Mesenteric fat pad (tissue), 1 donor: ENCODE measurements around the gene INSC. TPM values are rescaled to one million over a fixed set of nuclear protein-coding genes. Genes with fewer than 3 reads are reported as not detected.

ENCODE experiments used
- DNase-seq: peaks from one replicate; pipeline ENCODE4 v3.0.0-alpha.2; 2020; ENCODE audit warnings: low spot score
- total RNA-seq: library from RNA; stranded (reverse); fragmentation: NEBNext Ultra II Directional; extraction: Animal tissue kit (Norgen Biotek cat#: 25700); gene quantifications from one replicate; pipeline ENCODE4 v1.2.1, GENCODE V29; 2021
- donor health status: DM: yes; HTN: yes; CAD: no.

INSC gene
- total RNA-seq, 1 donor from 2014 or later, result not detected

DNA sequence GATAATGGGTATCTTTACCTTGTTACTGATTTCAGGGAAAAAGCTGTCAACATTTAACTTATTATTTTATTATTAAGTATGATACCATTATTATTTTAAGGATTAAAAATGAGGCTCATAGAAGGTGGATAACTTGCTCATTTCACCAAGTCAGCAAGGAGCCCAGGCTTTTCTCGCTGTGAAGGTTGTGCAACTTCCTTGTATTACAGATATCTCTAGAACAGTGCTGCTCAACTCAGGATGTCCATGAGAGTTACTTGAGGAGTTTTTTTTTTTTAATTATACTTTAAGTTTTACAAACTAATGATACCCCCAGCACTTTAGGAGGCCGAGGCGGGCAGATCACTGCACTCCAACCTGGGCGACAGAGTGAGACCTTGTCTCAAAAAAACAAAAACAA lies 98.2 kb downstream of the INSC start:
- DNase-seq, result no peak

DNA sequence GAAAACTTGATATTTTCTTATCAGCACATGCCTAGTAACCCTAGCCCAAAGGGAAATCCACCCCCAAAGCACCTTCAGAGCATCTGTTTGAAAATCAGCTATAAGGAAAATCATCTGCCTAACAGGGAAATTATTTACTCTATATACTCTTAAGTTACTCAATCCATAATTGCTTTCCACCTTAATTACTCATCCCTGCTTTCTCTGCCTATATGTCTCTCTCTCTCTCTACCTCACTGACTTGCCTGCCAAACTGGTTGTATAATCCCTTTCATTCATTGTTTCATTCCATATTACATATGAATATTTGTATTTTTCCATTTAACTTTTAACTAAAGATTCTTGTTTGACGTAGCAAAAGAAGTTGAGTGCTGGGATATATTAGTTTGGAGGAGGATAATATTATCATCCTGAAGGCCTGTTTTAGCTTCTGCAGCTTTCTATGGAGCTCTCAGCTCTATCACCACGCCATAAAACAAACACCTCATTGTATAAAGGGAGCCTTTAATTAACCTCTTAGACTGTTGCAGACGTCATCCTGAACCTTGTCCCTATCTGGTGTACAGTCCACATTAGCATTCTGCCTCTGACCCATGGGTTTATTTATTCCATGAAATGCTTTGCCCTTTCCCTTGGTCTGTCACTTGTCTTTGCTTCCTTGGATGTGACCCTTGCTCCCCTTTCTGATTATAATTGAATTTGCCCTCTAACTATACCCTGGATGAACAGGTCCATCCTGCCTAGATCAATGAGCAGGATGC lies 98.9 kb downstream of the INSC start:
- DNase-seq, result no peak

- DNase-seq, result no peak
These were observed 100.3 kb downstream of the INSC start for GRCh38 chr11:15215005-15215404.

GRCh38 chr11:15216678-15217077 lies 102.0 kb downstream of the INSC start:
- no peak for DNase-seq

- DNase-seq, result no peak
These were observed 102.7 kb downstream of the INSC start for GRCh38 chr11:15217416-15217815.

GRCh38 chr11:15222777-15223176 lies 108.1 kb downstream of the INSC start:
- DNase-seq, result no peak

DNA sequence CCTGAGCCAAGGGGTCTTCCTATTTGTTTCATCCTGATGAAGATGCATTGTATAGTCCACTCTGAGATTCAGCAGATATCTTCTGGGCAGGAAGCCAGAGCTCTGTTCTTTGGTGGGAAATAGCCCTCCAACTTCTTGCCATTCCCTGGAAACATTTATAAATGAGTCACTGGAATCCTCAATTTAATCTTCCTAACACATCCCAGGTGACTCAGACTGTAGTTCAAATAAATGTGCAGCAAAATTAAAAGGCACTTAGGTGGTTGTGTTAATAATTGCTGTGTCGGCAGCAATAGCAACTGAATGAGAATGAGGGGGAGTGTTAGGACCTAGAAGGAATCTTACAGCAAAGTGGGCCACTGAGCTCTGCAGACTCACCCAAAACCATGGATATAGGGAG lies 108.6 kb downstream of the INSC start:
- DNase-seq, result no peak

DNA sequence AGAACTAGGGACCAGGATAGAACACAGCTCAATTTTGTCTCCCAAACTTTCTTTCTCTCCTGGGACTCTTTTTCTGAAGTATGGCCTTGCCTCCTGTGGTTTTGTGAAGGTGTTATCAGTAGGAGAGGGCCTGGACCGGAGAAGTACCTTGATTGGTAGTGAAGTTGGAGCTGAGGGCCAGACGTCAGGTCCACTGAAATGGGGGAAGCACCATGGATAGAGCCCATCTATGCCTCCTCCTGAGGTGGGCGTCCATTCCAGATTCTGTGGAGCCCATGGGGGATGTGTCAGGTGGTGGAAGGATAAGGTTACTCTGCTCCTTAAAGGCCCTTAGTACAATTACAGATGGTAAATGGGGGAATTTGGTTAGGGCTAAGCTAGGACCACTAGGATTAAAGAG lies 109.7 kb downstream of the INSC start:
- no peak for DNase-seq

DNA sequence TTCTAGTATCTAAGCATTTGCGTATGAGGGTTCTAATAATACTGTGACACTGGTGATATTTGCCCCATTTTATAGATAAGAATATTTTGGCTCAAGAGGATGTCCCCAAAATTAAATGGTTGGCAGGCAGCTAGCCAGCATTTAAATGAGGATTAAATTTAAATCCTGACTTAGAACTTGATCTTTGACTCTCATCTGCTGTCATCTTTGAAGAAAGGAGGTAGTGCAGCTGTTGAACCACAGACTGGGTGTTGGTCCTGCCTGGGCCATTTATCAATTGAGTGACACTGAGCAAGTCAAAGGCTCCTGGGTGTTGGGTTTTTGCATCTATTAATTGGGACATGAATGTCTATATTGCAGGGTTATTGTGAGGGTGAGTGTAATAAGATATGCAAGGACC lies 112.3 kb downstream of the INSC start:
- no peak for DNase-seq

- no peak for DNase-seq
These were observed 113.7 kb downstream of the INSC start for GRCh38 chr11:15228331-15228849.

- no peak for DNase-seq
These were observed 114.3 kb downstream of the INSC start for GRCh38 chr11:15229069-15229468.

- DNase-seq, result no peak
These were observed 117.8 kb downstream of the INSC start for GRCh38 chr11:15232496-15232895.

GRCh38 chr11:15233371-15234165 lies 118.8 kb downstream of the INSC start:
- no peak for DNase-seq

DNA sequence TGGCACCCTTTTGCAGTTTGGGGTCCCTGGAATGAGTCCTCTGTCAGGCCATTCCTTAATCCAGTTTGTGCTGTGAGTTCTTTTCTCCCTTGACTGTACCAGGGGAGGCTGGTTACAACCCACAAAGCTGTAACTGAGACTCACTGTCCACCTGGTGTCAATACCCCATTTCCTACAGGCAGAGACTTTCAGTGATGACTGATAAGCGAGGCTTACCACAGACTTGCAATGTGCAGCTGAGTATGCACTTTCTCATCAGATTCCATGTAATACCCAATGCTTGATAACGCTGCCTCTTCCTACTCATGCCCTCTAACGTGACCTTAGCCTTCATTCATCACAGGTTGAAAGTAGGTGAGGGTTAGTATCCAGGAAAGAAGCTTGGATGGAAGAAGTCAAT lies 120.1 kb downstream of the INSC start:
- no peak for DNase-seq

DNA sequence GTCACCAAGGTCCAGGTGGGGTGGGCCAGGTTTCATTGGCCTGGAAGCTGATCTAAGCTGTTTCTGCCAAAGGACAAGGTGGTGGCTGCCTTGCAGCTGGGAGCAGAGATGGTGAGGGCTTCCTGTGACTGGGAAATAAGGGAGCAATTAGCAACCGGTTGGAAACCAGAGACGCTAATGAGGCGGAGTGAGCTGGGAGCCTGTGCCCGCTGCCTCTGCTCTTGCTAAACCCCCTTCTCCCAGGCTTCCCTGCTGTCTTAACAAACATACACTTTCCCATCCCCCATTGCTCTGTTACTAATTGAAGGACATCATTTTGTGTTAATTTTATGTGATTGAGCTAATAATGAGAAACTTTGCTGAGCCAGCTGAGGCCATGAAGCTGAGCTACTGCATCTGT lies 121.8 kb downstream of the INSC start:
- no peak for DNase-seq

GRCh38 chr11:15238856-15239255 lies 124.1 kb downstream of the INSC start:
- no peak for DNase-seq

- no peak for DNase-seq
These were observed 134.0 kb downstream of the INSC start for GRCh38 chr11:15248749-15249148.

GRCh38 chr11:15258433-15259165 lies 143.9 kb downstream of the INSC start:
- DNase-seq, result no peak

DNA sequence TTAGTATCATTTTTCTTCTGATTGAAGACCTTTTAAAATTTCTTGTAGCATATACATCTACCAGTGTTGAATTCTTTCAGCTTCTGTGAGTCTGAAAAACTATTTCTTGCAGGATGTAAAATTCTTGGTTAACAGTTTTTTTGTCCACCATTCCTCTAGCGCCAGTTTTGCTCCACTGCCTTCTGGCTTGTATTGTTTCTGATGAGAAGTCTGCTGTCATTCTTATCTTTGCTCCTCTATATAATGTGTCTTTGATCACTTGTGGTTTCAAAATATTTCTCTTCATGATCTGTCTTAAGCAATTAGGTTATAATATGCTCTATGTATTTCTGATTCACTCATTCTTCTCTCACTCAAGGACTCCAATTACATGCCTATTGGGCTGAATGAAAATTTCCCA lies 152.3 kb downstream of the INSC start:
- DNase-seq, result no peak

GRCh38 chr11:15268598-15268997 lies 153.9 kb downstream of the INSC start:
- no peak for DNase-seq

DNA sequence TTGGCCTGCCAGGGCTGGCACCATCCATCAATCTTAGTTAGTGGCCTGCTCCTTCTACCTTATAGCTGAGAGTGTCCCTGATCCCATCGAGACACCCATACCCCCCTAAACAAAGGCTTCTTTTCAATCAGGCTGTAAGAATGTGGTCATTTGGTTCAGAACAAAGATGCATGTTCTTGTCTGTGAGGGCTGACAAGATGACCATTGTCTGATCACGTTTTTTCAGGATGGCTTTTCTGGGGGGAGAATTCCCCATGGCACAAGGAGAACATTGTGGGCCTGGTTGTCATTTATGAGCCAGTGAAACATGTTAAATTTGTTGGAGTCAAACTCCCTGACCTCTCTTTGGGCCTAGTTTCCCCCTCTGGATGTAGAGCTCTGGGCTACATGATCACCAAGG lies 160.4 kb downstream of the INSC start:
- DNase-seq, result no peak

DNA sequence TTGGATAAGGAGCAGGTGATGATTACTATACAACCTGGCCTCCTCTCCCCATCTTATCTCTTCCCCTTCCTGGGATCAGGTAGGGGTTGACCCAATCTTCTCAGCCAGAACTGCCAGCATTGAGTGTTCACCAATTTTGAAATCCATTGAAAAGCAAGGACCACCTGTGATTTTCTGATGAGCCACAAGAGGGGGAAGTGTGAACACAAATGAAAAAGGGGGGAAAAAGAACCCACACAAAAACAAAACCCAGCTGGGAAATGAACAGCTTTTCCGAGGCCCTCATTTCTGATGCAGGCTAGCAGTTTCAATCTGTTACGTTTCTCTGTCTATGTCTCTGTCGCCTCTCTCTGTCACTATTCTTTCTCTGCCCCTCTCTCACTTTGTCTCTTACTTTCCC lies 161.9 kb downstream of the INSC start:
- DNase-seq, result no peak
